DMS153 (cell line): ENCODE measurements around the gene RNF128.
A peak's percentile ranks its signal among the peaks of the same experiment; 100 is the strongest.

Experiments
- DNase-seq: peaks from one replicate; lab custom pipeline; 2025; lab: John Stamatoyannopoulos, UW

Gene RNF128, protein sequence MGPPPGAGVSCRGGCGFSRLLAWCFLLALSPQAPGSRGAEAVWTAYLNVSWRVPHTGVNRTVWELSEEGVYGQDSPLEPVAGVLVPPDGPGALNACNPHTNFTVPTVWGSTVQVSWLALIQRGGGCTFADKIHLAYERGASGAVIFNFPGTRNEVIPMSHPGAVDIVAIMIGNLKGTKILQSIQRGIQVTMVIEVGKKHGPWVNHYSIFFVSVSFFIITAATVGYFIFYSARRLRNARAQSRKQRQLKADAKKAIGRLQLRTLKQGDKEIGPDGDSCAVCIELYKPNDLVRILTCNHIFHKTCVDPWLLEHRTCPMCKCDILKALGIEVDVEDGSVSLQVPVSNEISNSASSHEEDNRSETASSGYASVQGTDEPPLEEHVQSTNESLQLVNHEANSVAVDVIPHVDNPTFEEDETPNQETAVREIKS

DNA sequence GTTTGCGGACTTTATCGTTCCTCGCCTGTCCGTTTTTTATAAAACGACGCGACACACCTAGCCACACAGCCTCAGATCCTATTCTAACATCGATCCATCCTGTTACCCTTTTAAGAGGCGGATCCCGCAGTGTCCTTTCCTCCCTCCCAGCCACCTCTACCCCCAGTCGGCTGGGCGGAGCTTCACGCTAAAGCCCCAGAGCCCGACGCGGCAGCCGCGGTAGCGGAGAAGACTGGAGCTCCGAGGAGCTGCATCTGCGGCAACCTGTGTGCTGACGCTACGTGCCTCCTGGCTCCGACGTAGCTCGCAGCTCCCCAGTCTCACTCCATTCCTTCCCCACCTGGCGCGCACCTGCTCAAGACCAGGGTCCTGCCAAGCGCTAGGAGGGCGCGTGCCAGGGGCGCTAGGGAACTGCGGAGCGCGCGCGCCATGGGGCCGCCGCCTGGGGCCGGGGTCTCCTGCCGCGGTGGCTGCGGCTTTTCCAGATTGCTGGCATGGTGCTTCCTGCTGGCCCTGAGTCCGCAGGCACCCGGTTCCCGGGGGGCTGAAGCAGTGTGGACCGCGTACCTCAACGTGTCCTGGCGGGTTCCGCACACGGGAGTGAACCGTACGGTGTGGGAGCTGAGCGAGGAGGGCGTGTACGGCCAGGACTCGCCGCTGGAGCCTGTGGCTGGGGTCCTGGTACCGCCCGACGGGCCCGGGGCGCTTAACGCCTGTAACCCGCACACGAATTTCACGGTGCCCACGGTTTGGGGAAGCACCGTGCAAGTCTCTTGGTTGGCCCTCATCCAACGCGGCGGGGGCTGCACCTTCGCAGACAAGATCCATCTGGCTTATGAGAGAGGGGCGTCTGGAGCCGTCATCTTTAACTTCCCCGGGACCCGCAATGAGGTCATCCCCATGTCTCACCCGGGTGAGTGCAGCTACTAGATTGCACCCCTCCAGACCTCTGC is at the start of gene RNF128:
Gene RNF128 (plus strand): TSS at position 217 of the 953 bp plus-strand sequence. CDS start 213 bp downstream, at position 430.
- DNase-seq, result peak; percentile 12

DNA sequence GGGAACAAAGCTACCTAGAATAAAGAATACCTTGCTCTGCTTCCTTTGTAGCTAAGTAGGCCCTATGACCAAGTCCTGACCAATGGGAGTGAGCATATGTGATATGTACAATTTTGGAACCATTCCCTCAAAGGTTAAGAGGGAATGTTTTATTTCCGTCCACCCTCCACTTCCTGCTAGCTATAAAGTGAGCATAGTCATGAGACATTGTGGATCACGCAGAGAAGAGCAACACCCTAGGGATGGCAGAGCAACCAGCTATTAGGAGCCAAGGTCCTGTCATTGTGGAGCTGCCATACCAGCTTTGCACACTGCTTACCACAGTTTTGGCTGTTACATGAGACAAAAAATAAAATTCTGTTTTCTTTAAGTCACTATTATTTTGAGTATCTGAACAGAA is 45.8 kb upstream of the RNF128 start:
- no peak for DNase-seq

DNA sequence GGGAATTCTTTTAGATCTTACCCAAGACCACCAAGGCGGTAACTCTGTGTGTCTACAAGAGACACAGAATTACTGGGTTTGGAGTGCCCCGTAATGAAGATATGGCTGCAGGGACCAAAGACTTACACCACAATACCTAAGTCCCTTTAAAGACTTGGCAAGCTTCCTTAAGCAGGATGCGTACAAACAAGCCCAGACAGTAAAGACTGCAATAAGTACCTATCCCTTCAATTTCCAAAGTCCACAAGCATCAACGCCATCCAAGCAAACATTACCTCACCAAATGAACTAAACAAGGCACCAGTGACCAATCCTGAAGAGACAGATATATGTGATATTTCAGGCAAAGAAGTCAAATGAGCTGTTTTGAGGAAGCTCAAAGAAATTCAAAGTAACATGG is 42.3 kb upstream of the RNF128 start:
- no peak for DNase-seq

DNA sequence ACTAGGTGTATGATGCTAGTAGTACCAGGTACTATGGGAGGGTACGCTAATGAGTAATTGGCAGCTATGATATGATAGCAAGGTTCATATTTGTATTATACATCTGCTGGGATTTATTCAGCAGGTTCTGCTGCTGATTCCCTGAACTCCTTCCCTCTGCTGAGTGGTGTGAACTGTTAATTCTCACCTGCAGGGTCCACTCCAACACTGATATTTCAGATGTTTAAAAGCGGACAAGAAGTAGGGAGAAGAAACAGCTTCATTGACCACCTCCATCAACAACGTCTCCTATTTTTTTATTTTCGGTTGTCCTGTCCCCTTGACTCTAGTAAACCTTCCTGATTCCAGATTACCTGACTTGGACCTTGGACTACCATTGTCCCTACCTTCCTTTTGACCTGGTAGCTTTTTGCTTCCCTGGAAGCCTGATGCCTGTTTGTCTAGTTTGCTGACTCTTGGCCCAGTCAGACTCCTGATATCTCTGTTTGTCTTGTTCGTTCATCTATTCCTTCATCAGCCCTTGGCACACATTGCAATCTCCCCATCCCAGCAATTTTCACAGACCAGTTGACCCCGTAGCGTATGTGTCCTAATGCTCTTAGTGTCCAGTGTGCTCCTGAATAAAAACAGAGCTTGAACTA is 34.0 kb upstream of the RNF128 start:
- DNase-seq, result no peak

DNA sequence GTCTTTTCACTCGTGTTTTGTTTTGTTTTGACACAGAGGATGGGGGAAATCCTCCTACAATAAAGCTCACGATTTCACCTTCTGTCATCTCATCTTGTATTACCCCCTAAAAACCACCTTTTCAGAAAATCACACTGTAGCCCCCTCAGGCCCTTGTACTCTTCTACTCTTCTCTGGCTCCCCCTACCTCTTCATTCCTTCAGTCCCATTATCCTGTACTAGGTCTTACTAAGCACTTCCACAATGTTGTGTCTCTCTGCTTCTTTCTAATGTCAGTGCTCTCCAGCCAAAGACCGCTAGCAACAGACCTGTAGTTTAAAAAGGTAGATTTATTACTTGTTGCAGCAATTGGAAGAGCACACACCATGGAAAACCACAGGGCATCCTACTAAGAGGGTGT is 30.0 kb upstream of the RNF128 start:
- no peak for DNase-seq

DNA sequence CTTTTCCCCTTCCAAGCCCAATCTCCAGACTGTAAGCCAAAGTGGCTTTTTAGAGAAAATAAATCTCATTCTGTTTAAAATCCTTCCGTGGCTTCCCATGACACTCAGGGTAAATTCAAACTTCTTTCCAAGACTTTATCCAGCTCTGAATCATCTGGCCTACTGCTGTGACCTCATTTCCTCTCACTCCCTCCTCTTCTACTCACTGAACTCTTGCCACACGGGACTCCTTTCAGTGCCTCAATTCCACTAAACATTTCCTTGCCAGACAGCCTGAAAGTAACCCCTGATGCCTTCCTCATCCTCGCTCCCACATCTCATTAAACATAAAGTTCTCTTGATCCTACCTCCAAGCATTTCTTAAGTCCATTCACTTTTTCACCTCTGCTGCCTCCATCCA is 27.8 kb upstream of the RNF128 start:
- no peak for DNase-seq

DNA sequence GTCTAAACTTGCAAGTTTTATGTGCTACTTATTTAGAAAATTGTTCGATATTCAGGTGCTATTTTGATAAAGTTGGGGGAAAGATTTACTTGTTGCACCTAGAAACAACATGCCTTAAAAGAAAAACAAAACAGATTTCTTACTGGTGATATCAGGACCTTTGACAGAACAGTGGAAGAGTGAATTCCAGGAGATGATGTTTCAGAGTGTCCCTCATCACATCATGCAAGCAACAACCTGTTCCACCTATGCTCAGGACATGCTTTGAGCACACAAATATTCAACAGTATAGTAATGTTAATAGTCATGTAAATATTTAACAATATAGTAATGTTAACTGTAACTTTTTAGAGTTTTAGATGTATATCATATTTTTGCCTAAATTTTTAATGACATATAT is 23.9 kb upstream of the RNF128 start:
- DNase-seq, result no peak

DNA sequence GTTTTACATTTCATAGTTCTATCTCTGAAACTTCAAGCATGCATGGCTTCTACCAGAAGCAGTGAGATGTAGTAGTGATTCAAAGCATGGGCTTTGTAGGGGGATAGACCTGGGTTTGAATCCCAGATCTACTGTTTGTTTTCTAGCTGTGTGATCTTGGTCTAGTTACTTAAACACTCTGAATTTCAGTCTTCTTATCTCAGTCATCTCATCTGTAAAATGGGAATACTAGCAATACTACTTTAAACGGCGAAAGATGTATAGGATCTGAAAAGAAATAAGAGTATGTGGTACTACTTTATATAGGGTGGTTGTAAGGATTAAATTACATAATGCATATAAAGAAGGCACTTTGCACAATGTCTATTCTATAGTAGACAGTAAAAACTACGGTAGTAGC is 20.0 kb upstream of the RNF128 start:
- no peak for DNase-seq

DNA sequence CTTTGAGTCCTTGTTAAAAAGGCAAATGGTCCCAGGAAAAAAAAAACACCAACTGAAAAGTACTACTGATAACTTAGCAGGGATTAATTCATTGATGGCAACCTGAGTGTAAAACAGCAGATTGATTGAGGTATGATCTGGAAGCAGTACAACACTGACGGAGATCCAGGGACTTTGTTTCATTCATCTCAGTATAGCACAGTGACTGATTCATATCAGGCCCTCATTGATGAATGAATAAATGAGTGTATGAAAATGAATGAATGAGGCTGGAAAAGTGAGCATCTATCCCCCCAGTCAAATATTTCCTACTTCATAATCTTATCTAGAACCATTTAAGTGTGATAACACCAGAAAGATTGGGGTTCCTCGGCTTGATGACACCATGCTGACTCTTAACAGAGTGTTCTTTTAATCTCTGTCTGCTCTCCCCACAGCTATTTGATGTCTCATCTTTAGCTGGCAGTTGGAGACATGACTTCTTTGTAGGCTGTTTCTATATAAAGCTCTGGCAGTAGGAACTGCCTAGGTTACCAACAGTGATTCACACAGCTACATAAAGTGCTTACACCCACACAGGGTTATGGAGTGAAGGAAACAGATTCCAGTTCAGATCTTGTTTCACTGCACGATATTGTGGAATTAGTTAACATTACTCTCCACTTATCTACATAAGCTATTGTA is 18.6 kb upstream of the RNF128 start:
- DNase-seq, result no peak

DNA sequence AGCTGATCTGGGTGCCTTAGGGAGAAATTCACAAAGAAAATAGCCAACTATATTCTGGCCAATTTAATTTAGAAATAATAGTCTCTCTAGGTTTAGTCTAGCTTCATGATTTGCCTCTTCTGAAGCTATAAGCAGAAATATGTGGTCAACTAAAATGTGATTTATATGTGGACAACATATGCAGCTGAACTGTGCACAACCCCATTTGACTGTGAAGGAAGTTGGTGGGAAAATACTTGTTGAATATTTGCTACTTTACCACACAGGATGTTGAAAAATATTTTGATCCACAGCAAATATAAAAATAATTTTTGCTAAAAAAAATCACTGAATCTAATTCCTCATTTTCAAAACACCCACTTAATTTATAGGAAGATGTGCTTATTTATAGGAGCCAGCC is 15.7 kb upstream of the RNF128 start:
- no peak for DNase-seq

DNA sequence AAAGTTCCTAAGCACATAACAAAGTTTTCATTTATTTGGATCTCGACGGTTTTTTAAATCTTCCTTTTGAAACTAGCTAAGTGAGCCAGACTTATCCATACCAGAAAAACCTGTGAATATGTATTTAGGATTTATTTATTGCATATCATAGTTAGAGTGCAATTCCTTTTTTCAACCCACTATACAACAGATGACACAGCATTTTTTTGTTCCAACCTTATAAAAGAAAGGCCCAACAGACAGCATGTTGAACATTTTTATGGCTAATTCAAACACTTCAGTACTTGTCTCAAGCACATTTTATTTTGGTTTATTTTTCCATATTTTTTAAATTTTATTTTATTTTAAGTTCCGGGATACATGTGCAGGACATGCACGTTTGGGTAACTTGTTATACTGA is 15.1 kb upstream of the RNF128 start:
- no peak for DNase-seq

DNA sequence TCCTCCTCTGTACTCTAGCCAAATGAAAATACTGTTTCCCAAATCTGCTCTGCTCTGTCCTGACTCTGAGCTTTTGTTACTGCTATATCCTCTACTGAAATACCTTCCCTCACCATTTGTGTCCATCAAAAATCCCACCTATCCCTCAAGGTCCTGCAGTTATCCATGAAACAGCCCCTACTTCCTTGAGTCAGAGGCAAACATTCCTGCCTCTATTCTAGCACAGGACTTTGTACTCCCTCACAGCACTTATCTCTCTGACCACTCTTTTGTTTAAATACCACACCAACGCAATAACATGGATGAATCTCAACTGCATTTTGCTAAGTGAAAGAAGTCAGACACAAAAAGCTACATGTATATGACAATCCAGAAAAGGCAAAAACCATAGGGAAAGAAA is 10.5 kb upstream of the RNF128 start:
- DNase-seq, result no peak

DNA sequence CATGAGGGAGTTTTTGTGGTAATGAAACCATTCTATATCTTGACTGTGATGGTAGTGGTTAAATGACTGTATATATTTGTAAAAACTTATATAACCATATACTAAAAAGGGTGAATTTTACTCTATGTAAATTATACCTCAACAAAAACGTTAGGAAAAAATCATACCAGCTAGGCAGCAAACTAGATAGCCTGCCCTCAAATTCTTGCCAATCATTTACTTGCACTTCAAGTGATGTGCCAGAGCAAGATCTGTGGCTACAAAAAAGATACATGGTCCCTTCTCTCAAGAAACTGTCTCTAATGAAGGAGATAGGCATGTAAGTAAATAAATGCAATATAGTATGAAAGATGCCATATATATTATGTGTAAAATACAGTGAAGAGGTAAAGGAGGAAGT is 10.0 kb upstream of the RNF128 start:
- no peak for DNase-seq

DNA sequence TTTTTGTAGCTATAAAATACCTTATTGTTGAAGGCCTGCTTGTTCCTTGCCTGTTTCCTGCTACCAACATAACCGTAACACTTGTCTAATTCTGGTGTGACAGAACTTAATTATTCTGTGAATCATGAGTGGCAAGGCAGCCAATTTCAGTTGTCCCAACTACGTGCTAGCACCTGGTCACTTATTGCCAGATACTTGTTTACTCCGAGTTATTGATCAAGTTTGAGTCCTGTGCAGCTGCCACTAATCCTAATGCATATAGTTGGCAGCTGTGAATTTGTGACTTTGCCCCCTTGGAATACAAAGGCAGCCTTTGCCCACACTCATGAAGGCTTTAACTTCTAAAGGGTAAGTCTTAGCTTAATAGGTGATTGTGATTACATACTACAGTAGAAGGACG is 7.8 kb upstream of the RNF128 start:
- DNase-seq, result no peak

DNA sequence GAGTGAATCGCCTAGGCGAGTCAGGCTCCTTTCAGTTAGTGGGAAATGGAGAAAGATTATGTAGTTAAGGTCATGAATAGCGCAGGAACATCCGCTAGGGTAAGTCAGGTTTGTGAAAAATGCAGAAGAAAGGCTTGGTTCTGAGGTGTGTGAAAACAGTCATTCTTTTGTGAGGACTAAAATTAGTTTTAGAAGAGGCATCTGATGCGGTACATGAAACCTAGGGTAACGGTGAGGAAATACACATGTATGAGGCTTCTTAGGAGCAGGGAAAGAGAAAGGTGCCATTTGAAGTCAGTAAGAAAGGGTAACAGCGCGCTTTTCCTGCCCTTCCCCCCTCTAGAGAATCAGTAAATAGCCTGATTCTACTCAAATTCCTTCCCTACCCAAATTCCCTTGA is 570 bp upstream of the RNF128 start:
- no peak for DNase-seq

DNA sequence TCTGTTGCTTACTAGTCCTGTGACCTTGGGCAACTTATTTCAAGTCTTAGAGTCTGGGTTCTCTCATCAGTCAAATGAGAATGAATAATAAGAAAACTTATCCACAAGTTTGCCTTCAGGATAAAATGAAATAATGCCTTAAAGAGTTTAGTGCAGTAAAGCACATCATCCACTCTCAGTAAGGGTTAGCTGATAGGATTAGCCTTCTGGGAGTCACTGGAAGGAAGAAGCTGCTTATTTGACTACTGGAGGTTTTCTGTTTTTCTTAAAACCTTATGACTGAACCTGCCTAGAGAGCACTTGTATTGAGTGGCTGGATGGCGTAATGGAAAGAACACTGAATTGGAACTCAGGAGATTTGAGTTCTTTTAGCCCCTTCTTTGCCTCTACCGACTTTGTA is 1.8 kb downstream of the RNF128 start:
- DNase-seq, result no peak

DNA sequence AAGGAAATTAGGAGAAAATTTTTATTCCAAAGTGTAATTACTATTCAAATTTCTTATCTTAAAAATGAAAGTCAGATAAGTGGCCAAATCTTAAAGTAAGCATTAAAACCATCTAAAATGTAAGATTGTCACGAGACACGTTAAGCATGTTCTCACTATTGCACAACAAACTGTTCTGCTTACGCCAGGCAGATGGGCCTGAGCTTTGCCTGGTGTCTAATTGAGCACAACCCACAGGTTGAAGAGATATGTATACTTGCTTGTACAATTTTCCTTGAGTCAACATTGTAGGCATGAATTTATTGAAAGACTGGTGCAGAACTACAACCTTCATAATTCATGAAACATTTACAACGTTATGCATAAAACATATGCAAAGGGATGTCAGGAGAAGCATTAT is 3.9 kb downstream of the RNF128 start:
- no peak for DNase-seq

DNA sequence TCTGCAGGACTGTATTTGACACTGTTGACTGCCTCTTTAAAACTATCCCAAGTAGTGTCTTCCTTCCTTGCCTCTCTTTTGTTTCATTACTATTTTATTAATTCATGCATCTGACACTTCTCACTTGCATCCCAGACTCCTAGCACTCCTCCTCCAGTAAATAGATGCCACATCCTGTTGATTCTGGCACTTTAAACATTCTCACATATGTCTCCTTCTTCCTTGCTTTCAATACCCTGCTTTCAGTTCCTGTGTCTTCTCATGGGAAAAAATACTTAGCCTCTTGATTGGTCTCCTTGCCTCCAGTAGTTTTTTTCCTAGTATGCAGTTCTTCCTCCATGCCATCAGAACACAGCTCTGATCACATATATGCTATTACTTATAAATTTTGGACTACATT is 5.1 kb downstream of the RNF128 start:
- no peak for DNase-seq

DNA sequence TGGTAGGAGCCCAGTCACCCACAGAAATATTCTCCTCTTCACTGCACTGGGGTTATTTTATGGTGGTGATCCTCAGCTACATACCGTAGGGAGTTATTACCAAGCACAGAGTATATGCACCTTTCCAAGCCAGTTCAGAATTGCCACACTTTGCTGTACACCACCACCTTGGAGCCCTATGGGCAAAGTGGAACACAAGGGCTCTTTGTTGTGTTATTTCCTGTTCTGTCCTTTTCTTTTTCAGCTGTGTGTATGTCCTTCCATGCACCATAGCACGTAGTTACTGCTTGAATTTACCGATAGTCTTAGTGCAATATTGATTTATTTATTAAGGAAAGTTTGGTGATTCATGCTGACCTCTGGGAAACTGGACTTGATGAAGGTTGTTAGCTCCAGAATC is 8.3 kb downstream of the RNF128 start:
- no peak for DNase-seq

DNA sequence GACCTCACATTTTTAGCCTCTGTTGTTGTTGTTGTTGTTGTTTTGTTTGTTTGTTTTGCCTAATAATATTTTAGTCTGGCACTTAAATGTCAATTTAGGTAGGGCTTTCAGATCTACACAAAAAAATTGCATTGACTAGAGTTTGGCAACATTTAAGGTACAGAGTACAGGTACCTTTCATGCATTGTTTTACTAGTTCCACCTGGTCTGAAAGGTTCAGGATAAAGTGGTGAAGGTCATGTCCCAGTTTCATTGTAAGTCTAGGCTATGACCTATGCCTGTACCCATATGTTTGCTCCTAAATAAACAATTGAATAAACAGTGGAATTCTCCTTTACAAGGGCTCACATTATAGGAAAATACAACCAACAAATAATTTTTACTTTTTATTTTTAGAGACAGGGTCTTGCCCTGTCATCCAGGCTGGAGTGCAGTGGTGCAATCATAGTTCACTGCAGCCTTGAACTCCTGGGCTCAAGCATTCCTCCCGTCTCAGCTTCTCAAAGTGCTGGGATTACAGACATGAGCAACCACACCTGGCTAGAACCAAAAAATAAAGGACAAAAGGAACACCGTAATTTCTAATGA is 13.8 kb downstream of the RNF128 start:
- DNase-seq, result no peak

DNA sequence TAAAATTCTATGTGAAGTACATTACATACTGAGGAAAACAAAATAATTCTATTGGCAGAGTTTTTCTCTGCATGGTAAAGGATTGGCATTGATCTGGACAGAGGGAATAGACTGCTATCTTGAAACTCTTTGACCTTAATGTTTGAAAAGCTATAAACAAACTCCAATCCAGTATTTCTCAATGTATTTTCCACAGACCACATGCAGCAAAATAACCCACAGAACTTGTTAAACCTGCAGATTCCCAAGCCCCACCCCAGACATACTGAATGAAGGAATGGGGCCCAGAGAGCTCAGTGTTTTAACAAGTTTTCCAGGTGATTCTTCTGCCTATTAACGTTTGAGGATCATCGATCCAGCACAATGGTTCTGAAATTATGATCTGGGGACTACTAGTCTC is 15.7 kb downstream of the RNF128 start:
- no peak for DNase-seq

DNA sequence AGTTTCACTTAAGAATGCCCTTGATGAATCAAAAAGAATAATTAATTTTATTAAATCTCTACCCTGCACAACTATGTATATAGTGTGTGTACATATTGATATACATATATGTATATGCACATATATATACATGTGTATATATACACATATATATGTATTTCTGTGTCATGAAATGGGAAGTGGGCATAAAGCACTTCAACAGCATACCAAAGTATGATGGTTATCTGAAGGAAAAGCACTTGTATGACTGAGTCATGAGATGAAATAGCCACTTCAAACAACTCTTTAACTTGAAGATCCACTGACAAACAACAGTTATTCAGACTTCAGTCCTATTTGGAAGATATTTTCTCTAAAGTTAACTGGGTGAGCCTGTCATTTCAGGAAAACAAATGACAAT is 16.3 kb downstream of the RNF128 start:
- no peak for DNase-seq
